GM23338 (cell line): ENCODE results near the gene BCAM. TPM values are rescaled to one million over a fixed set of nuclear protein-coding genes. Genes with fewer than 3 reads are reported as not detected.

Experiments
- ATAC-seq: fragments of 200-7000 bp; cut with Tn5 transposase; 3 replicates; pipeline ENCODE4 v1.9.1; 2020
- DNase-seq: peaks from one replicate; pipeline ENCODE4 v3.0.0-alpha.2; 2015; ENCODE audit warnings: low spot score
- H2AFZ ChIP-seq: fragments of 200-600 bp; sonication (generic); 2 replicates; pipeline ENCODE4 v1.8.0; 2016; ENCODE audit warnings: antibody characterized with exemption, mild to moderate bottlenecking, moderate library complexity
- H3F3A ChIP-seq: fragments of 200-600 bp; sonication (generic); replicated peaks from 2 replicates; pipeline ENCODE4 v1.8.0; 2017; ENCODE audit warnings: antibody characterized with exemption, mixed run types, low read depth
- H3K27ac ChIP-seq: fragments of 200-600 bp; sonication (generic); 2 replicates; pipeline ENCODE4 v1.6.1; 2016; ENCODE audit warnings: low read depth
- H3K27me3 ChIP-seq: fragments of 200-600 bp; sonication (generic); 2 replicates; pipeline ENCODE4 v1.8.0; 2016; ENCODE audit warnings: mild to moderate bottlenecking, mixed run types, moderate library complexity; ENCODE audit not compliant: insufficient read depth
- H3K36me3 ChIP-seq: fragments of 200-600 bp; sonication (generic); 2 replicates; pipeline ENCODE4 v1.8.0; 2016; ENCODE audit warnings: mild to moderate bottlenecking; ENCODE audit not compliant: insufficient read depth
- H3K4me1 ChIP-seq: fragments of 200-600 bp; sonication (generic); 2 replicates; pipeline ENCODE4 v1.8.0; 2016; ENCODE audit warnings: mild to moderate bottlenecking, moderate library complexity; ENCODE audit not compliant: insufficient read depth
- H3K4me2 ChIP-seq: fragments of 200-600 bp; sonication (generic); 2 replicates; pipeline ENCODE4 v1.7.1; 2017; ENCODE audit warnings: mixed run types
- H3K4me3 ChIP-seq: fragments of 200-600 bp; sonication (generic); 2 replicates; pipeline ENCODE4 v1.6.1; 2016; ENCODE audit warnings: mixed run types
- H3K79me2 ChIP-seq: fragments of 200-600 bp; sonication (generic); replicated peaks from 2 replicates; pipeline ENCODE4 v1.8.0; 2017; ENCODE audit warnings: mild to moderate bottlenecking; ENCODE audit not compliant: insufficient read depth
- H3K9me2 ChIP-seq: fragments of 200-600 bp; sonication (generic); 2 replicates; pipeline ENCODE4 v1.8.0; 2017; ENCODE audit not compliant: insufficient read depth
- H4K20me1 ChIP-seq: fragments of 200-600 bp; sonication (generic); replicated peaks from 2 replicates; pipeline ENCODE4 v1.8.0; 2017; ENCODE audit warnings: mild to moderate bottlenecking; ENCODE audit not compliant: insufficient read depth
- H3K27ac Mint-ChIP-seq: 2 replicates; pipeline ENCODE4 v1.8.0; 2020; ENCODE audit warnings: inconsistent platforms, mild to moderate bottlenecking, moderate library complexity, mixed read lengths
- H3K27me3 Mint-ChIP-seq: 3 replicates; pipeline ENCODE4 v1.8.0; 2022; ENCODE audit warnings: low read depth, mild to moderate bottlenecking, moderate library complexity, mixed read lengths, inconsistent platforms; ENCODE audit not compliant: insufficient read depth, poor library complexity
- H3K36me3 Mint-ChIP-seq: 3 replicates; pipeline ENCODE4 v1.8.0; 2021; ENCODE audit warnings: low read depth, mild to moderate bottlenecking, inconsistent platforms, moderate library complexity, mixed read lengths
- H3K4me1 Mint-ChIP-seq: 3 replicates; pipeline ENCODE4 v1.8.0; 2020; ENCODE audit warnings: mild to moderate bottlenecking, inconsistent platforms, mixed read lengths
- H3K4me3 Mint-ChIP-seq: 3 replicates; pipeline ENCODE4 v1.8.0; 2021; ENCODE audit warnings: moderate library complexity, mild to moderate bottlenecking, inconsistent platforms, mixed read lengths
- H3K9me3 Mint-ChIP-seq: 3 replicates; pipeline ENCODE4 v1.8.0; 2020; ENCODE audit warnings: moderate library complexity, mild to moderate bottlenecking, inconsistent platforms, mixed read lengths
- CREB1 ChIP-seq: fragments of 250-450 bp; sonication (Bioruptor Pico); IDR thresholded peaks from 2 replicates; pipeline ENCODE4 v1.5.0; 2020; ENCODE audit warnings: low read depth, mild to moderate bottlenecking, moderate library complexity
- CTCF ChIP-seq, 2 experiments: fragments of 200-600 bp in 1 of 2; sonication (generic) in 1 of 2; conservative IDR thresholded peaks; 2 replicates each; pipeline versions ENCODE4 v1.5.1 to v1.6.1; 2016 to 2017; ENCODE audit warnings: antibody characterized with exemption in 2 of 2, low read depth in 2 of 2, mild to moderate bottlenecking in 2 of 2, moderate library complexity in 1 of 2
- ETS1 ChIP-seq: IDR thresholded peaks from 2 replicates; pipeline ENCODE4 v1.6.1; 2016; ENCODE audit warnings: antibody characterized with exemption
- EZH2 ChIP-seq: fragments of 200-600 bp; sonication (generic); IDR thresholded peaks from one replicate; pipeline ENCODE4 v1.8.0; 2017; ENCODE audit warnings: antibody characterized with exemption, mild to moderate bottlenecking, low read depth; ENCODE audit not compliant: unreplicated experiment
- EZH2phosphoT487 ChIP-seq: fragments of 200-600 bp; sonication (generic); IDR thresholded peaks from one replicate; pipeline ENCODE4 v1.8.1; 2018; ENCODE audit warnings: antibody characterized with exemption; ENCODE audit not compliant: unreplicated experiment
- POLR2AphosphoS5 ChIP-seq: IDR thresholded peaks from 2 replicates; pipeline ENCODE4 v1.6.1; 2016; ENCODE audit warnings: antibody characterized with exemption, low read depth
- REST ChIP-seq: IDR thresholded peaks from one replicate; pipeline ENCODE4 v1.6.1; 2018; ENCODE audit warnings: antibody characterized with exemption; ENCODE audit not compliant: unreplicated experiment
- STAT1 ChIP-seq: IDR thresholded peaks from one replicate; pipeline ENCODE4 v1.6.1; 2016; ENCODE audit warnings: antibody characterized with exemption; ENCODE audit not compliant: unreplicated experiment
- ZNF114 ChIP-seq: fragments of 250-450 bp; sonication (Bioruptor Pico); IDR thresholded peaks from 2 replicates; pipeline ENCODE4 v1.5.0; 2020; ENCODE audit warnings: mild to moderate bottlenecking, moderate library complexity
- ZNF331 ChIP-seq: fragments of 250-450 bp; sonication (Bioruptor Pico); IDR thresholded peaks from 2 replicates; pipeline ENCODE4 v1.5.0; 2020; ENCODE audit warnings: low read depth, mild to moderate bottlenecking, moderate library complexity
- polyA plus RNA-seq: library from polyadenylated mRNA; unstranded; fragments of >200 nt; fragmentation: Nextera tagmentation; extraction: Ambion mirVana; gene quantifications from 2 replicates; pipeline ENCODE4 v1.2.1, GENCODE V29; 2016
- total RNA-seq: library from RNA; depleted of rRNA; stranded (reverse); fragments of >200 nt; shearing (Covaris generic); gene quantifications from 2 replicates; pipeline ENCODE4 v1.2.3, GENCODE V29; 2014

Gene BCAM
- total and polyA plus RNA-seq, 2 experiments from 2014 or later = 33.3 to 100 TPM

- Histone ChIP-seq H3K27ac (no peak overlapping the region), H3F3A (0 out of 2 replicates have a peak, but pooled peaks cover 4% of the 10 kb centered on the region), H3K4me1 (no peaks in the 10 kb centered on the region), H3K4me3 (no peak overlapping the region), H3K27me3 (no peaks in the 10 kb centered on the region), H3K9me2 (no peaks in the 10 kb centered on the region), H3K4me2 (no peak overlapping the region), H2AFZ (no peak overlapping the region), H4K20me1 (no peaks in the 10 kb centered on the region), H3K79me2 (no peaks in the 10 kb centered on the region), H3K36me3 (no peaks in the 10 kb centered on the region)
- ATAC-seq (no peak), DNase-seq (no peak)
- no peak overlapping the region for H3K27ac Mint-ChIP-seq
- no peaks in the 10 kb centered on the region; the same call in 2 of the 3 replicates for H3K4me1 Mint-ChIP-seq
- no peaks in the 10 kb centered on the region for H3K36me3 Mint-ChIP-seq
- H3K9me3 Mint-ChIP-seq = peaks cover 14% of the 10 kb centered on the region; the same call in 2 of the 3 replicates
- peaks cover 17% of the 10 kb centered on the region for H3K27me3 Mint-ChIP-seq
- no peak overlapping the region for H3K4me3 Mint-ChIP-seq
- no peak for TF ChIP-seq ZNF114 (CRISPR knock-in tag)
- no peak for TF ChIP-seq REST
- TF ChIP-seq ETS1 = no peak
- TF ChIP-seq CREB1 (CRISPR knock-in tag) = no peak
- no peak for TF ChIP-seq EZH2phosphoT487
Measured at GRCh38 chr19:44765033-44765948, 43.6 kb upstream of the BCAM start.

GRCh38 chr19:44765949-44766335, 43.0 kb upstream of the BCAM start:
- no peaks in the 10 kb centered on the region for H3K9me2 ChIP-seq
- no peak overlapping the region for H3K4me3 ChIP-seq
- 0 out of 2 replicates have a peak, but pooled peaks cover 4% of the 10 kb centered on the region for H3F3A ChIP-seq
- ATAC-seq = no peak
- H3K4me2 ChIP-seq = no peak overlapping the region
- Mint-ChIP-seq H3K4me1 (no peaks in the 10 kb centered on the region), H3K36me3 (no peaks in the 10 kb centered on the region), H3K27ac (no peak overlapping the region), H3K9me3 (peaks cover 17% of the 10 kb centered on the region; the same call in 2 of the 3 replicates), H3K4me3 (no peak overlapping the region), H3K27me3 (peaks cover 20% of the 10 kb centered on the region)
- H3K27ac ChIP-seq = no peak overlapping the region
- no peak for DNase-seq
- H3K79me2 ChIP-seq = no peaks in the 10 kb centered on the region
- no peaks in the 10 kb centered on the region for H3K36me3 ChIP-seq
- no peaks in the 10 kb centered on the region for H3K4me1 ChIP-seq
- H4K20me1 ChIP-seq = no peaks in the 10 kb centered on the region
- H3K27me3 ChIP-seq = no peaks in the 10 kb centered on the region
- no peak overlapping the region for H2AFZ ChIP-seq
- no peak for TF ChIP-seq STAT1
- TF ChIP-seq CTCF (conservative IDR thresholded peaks at IDR 0.05; ENCODE audit: low read depth in 2 of 2) = no peak
- no peak for TF ChIP-seq ZNF331
- TF ChIP-seq ZNF114 (CRISPR knock-in tag) = no peak
- no peak for TF ChIP-seq EZH2
- TF ChIP-seq POLR2AphosphoS5 = no peak
- TF ChIP-seq REST = no peak
